ENCODE measurements around the gene VSIG8.
"Not testable (repeated sequence)": the region's sequence is repeated elsewhere in the genome, so short reads cannot be mapped to it uniquely, and the experiment has no call there.

GRCh38 chr1:159904036-159904435 is 41.6 kb upstream of the VSIG8 start:
- TF ChIP-seq EGR1 (IDR thresholded peaks at IDR 0.05; ENCODE audit: low read depth); MAX (IDR thresholded peaks at IDR 0.05); ZNF274 (IDR thresholded peaks at IDR 0.05; ENCODE audit: low read depth, low read length); EZH2 (IDR thresholded peaks at IDR 0.05); POLR2A (IDR thresholded peaks at IDR 0.05; ENCODE audit: borderline replicate concordance, extremely low read depth, insufficient read depth, insufficient read length); SIN3A (IDR thresholded peaks at IDR 0.05; ENCODE audit: low read depth); ATF3 (IDR thresholded peaks at IDR 0.05); YY1 (IDR thresholded peaks at IDR 0.05; ENCODE audit: extremely low read depth, insufficient replicate concordance, low read depth, low read length): not testable (repeated sequence)
